Smooth muscle cell (in vitro differentiated cells): ENCODE results near the gene CHPF2. TPM values are rescaled to one million over a fixed set of nuclear protein-coding genes. Genes with fewer than 3 reads are reported as not detected.

ENCODE experiments used
- DNase-seq: peaks from one replicate; lab custom pipeline; 2025; ENCODE audit not compliant: unreplicated experiment; lab: John Stamatoyannopoulos, UW
- H2AFZ ChIP-seq: fragments of 200-600 bp; sonication (generic); 2 replicates; pipeline ENCODE4 v1.6.0; 2016; ENCODE audit warnings: antibody characterized with exemption, low read depth, mild to moderate bottlenecking
- H3F3A ChIP-seq: fragments of 200-600 bp; sonication (generic); 2 replicates; pipeline ENCODE4 v1.6.0; 2017; ENCODE audit warnings: antibody characterized with exemption, low read depth
- H3K27ac ChIP-seq: fragments of 200-600 bp; sonication (generic); 2 replicates; pipeline ENCODE4 v1.5.1; 2016; ENCODE audit warnings: low read depth, mild to moderate bottlenecking
- H3K27me3 ChIP-seq: fragments of 200-600 bp; sonication (generic); 2 replicates; pipeline ENCODE4 v1.6.1; 2016; ENCODE audit warnings: low read depth, mild to moderate bottlenecking
- H3K36me3 ChIP-seq: fragments of 200-600 bp; sonication (generic); 2 replicates; pipeline ENCODE4 v1.5.1; 2016; ENCODE audit warnings: low read depth
- H3K4me1 ChIP-seq: fragments of 200-600 bp; sonication (generic); 2 replicates; pipeline ENCODE4 v1.5.1; 2016; ENCODE audit warnings: low read depth
- H3K4me2 ChIP-seq: fragments of 200-600 bp; sonication (generic); 2 replicates; pipeline ENCODE4 v1.6.0; 2016; ENCODE audit warnings: mild to moderate bottlenecking
- H3K4me3 ChIP-seq: fragments of 200-600 bp; sonication (generic); 2 replicates; pipeline ENCODE4 v1.5.1; 2016; ENCODE audit warnings: mild to moderate bottlenecking
- H3K79me2 ChIP-seq: fragments of 200-600 bp; sonication (generic); 2 replicates; pipeline ENCODE4 v1.6.0; 2016; ENCODE audit warnings: low read depth, mild to moderate bottlenecking
- H3K9ac ChIP-seq: fragments of 200-600 bp; sonication (generic); 2 replicates; pipeline ENCODE4 v1.6.0; 2016; ENCODE audit warnings: low read depth
- H3K9me3 ChIP-seq: fragments of 200-600 bp; sonication (generic); replicated peaks from 2 replicates; pipeline ENCODE4 v1.5.1; 2016; ENCODE audit warnings: low read depth
- H4K20me1 ChIP-seq: fragments of 200-600 bp; sonication (generic); 2 replicates; pipeline ENCODE4 v1.6.0; 2016; ENCODE audit warnings: low read depth
- WGBS: methylation state at CpG from one replicate; pipeline ENCODE4 v1.1.7; 2016; ENCODE audit warnings: low lambda C conversion rate; 5-methylcytosine and 5-hydroxymethylcytosine counted together
- polyA plus RNA-seq: library from polyadenylated mRNA; unstranded; fragments of >200 nt; fragmentation: Nextera tagmentation; extraction: Ambion mirVana; gene quantifications from 2 replicates; pipeline ENCODE4 v1.2.1, GENCODE V29; 2016
- total RNA-seq: library from RNA; depleted of rRNA; stranded (reverse); fragments of >200 nt; gene quantifications from 2 replicates; pipeline ENCODE4 v1.2.3, GENCODE V29; 2014
- TF ChIP-seq, protein P1 (sequence below): fragments of 200-600 bp; sonication (generic); IDR thresholded peaks from 2 replicates; pipeline ENCODE4 v1.5.1; 2017; ENCODE audit warnings: borderline replicate concordance, mild to moderate bottlenecking, antibody characterized with exemption; ENCODE audit not compliant: insufficient read depth, poor library complexity, severe bottlenecking

CHPF2 gene
- total and polyA plus RNA-seq, 2 experiments from 2014 or later, result 42.3 to 70.8 TPM

- Histone ChIP-seq H3K4me1 (peaks cover 3% of the 10 kb centered on the region), H3K9me3 (no peaks in the 10 kb centered on the region), H3K9ac (no peak overlapping the region), H3F3A (no peaks in the 10 kb centered on the region), H3K27ac (no peak overlapping the region), H3K4me3 (no peak overlapping the region), H3K36me3 (no peaks in the 10 kb centered on the region), H4K20me1 (no peaks in the 10 kb centered on the region), H2AFZ (no peak overlapping the region), H3K27me3 (peaks cover 18% of the 10 kb centered on the region), H3K4me2 (no peak overlapping the region), H3K79me2 (no peaks in the 10 kb centered on the region)
- TF ChIP-seq, protein P1, sequence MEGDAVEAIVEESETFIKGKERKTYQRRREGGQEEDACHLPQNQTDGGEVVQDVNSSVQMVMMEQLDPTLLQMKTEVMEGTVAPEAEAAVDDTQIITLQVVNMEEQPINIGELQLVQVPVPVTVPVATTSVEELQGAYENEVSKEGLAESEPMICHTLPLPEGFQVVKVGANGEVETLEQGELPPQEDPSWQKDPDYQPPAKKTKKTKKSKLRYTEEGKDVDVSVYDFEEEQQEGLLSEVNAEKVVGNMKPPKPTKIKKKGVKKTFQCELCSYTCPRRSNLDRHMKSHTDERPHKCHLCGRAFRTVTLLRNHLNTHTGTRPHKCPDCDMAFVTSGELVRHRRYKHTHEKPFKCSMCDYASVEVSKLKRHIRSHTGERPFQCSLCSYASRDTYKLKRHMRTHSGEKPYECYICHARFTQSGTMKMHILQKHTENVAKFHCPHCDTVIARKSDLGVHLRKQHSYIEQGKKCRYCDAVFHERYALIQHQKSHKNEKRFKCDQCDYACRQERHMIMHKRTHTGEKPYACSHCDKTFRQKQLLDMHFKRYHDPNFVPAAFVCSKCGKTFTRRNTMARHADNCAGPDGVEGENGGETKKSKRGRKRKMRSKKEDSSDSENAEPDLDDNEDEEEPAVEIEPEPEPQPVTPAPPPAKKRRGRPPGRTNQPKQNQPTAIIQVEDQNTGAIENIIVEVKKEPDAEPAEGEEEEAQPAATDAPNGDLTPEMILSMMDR, result no peak
- 58% methylated on average over 6 of the region's 6 CpGs for WGBS
- DNase-seq, result no peak
Measured at GRCh38 chr7:151281686-151282085, 49.4 kb downstream of the CHPF2 start.

DNA sequence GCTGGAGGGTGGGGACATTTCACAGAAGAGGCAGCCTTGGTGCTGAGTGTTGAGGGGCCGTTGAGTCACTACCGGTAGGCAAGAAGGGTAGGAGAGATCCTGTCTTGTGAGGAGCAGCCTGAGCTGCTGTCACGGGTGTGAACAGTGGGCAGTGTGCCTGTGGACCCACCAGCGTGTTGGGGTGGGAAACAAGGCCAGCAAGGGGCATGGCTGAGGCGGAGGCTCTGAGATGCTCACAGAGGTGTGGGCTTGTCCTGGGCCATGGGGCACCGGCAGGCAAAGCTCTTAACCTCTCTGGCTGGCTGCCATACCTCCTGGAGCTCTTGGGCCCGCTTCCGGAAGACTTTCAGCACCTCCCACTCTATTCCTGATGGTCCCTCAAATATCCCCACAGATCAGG is 49.8 kb downstream of the CHPF2 start:
- WGBS, result 83% methylated on average over 8 of the region's 8 CpGs
- Histone ChIP-seq H3F3A (no peaks in the 10 kb centered on the region), H3K36me3 (no peaks in the 10 kb centered on the region)

DNA sequence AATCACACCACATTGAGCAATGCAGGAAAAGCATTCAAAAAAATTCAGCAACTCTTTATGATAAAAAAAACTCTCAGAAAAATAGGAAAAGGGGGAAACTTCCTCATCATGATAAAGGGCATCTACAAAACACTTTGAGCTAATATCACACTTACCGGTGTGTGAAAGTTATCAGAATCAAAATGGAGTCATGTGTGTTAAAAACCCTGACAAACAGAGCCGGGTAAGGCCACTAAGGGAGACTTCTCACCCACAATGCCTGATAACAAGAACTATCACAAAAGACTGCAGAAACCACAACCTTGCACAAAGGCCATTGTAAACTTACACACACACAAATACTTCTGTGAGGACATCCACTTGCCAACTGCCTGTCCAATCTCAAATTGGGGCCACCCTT is 51.0 kb downstream of the CHPF2 start:
- Histone ChIP-seq H3K27me3 (peaks cover 18% of the 10 kb centered on the region), H3K9ac (no peak overlapping the region), H3K27ac (no peak overlapping the region), H3K79me2 (no peaks in the 10 kb centered on the region), H3F3A (no peaks in the 10 kb centered on the region), H4K20me1 (no peaks in the 10 kb centered on the region), H3K4me3 (no peak overlapping the region), H3K4me1 (no peaks in the 10 kb centered on the region), H2AFZ (no peak overlapping the region), H3K4me2 (no peak overlapping the region), H3K9me3 (no peaks in the 10 kb centered on the region), H3K36me3 (no peaks in the 10 kb centered on the region)
- WGBS, result 81% methylated on average over 2 of the region's 2 CpGs
- no peak for DNase-seq
- TF ChIP-seq, protein P1, result no peak

More for the DNA sequence above, 49.8 kb downstream of the CHPF2 start:
- TF ChIP-seq, protein P1, result no peak
- Histone ChIP-seq H3K9ac (no peak overlapping the region), H3K9me3 (no peaks in the 10 kb centered on the region), H3K4me3 (no peak overlapping the region), H3K27ac (no peak overlapping the region), H2AFZ (no peak overlapping the region), H4K20me1 (no peaks in the 10 kb centered on the region), H3K27me3 (peaks cover 18% of the 10 kb centered on the region), H3K4me2 (no peak overlapping the region), H3K79me2 (no peaks in the 10 kb centered on the region), H3K4me1 (peaks cover 3% of the 10 kb centered on the region)
- DNase-seq, result no peak

DNA sequence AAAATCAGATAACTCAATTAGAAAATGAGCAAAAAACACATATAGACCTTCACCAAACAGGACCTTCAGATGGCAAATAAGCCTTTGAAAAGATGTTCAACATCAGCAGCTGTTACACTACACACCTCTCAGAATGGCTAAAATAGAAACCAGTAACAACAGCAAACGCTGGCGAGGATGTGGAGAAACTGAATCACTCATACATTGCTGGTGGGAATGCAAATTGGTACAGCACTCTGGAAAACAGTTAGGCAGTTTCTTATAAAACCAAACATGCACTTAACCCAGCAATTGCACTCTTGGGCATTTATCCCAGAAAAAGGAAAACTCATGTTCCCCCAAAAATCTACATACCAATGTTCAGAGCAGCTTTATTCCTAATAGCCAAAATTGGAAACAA is 53.9 kb downstream of the CHPF2 start:
- DNase-seq, result no peak
- Histone ChIP-seq H3K4me2 (no peak overlapping the region), H2AFZ (no peak overlapping the region), H3K27me3 (peaks cover 18% of the 10 kb centered on the region), H3K4me3 (no peak overlapping the region), H3F3A (no peaks in the 10 kb centered on the region), H3K36me3 (no peaks in the 10 kb centered on the region), H3K27ac (no peak overlapping the region), H3K9ac (no peak overlapping the region), H4K20me1 (no peaks in the 10 kb centered on the region), H3K79me2 (no peaks in the 10 kb centered on the region), H3K9me3 (no peaks in the 10 kb centered on the region), H3K4me1 (no peaks in the 10 kb centered on the region)
- whole genome bisulfite sequencing, result 61% methylated on average over 2 of the region's 2 CpGs
- TF ChIP-seq, protein P1, result no peak
